ENCODE measurements around the gene IGSF9B. TPM values are rescaled to one million over a fixed set of nuclear protein-coding genes. Genes with fewer than 3 reads are reported as not detected.
A peak's percentile ranks its signal among the peaks of the same experiment; 100 is the strongest.

IGSF9B gene
- polyA plus RNA-seq, 1 donor (not counting 4 experiments of a cell fraction or from before 2014, with no cell fraction given) = 0.66 TPM

GRCh38 chr11:133967599-133968238, 11.0 kb upstream of the IGSF9B start:
- Histone ChIP-seq H3K9ac (ENCODE audit: control insufficient read depth, extremely low read depth, insufficient read depth, low read length) (no peak overlapping the region), H3K4me3 (ENCODE audit: control insufficient read depth in 2 of 3, extremely low read depth in 1 of 3, insufficient read depth in 2 of 3, low read depth in 1 of 3, low read length in 3 of 3) (peak overlapping the region in 1 of 3 experiments; percentile 7), H3K9me1 (ENCODE audit: control insufficient read depth, extremely low read depth, insufficient read depth, low read length) (no peaks in the 10 kb centered on the region), H3K36me3 (ENCODE audit: control insufficient read depth in 2 of 2, extremely low read depth in 1 of 2, insufficient read depth in 2 of 2, low read length in 2 of 2) (no peaks in the 10 kb centered on the region), H4K20me1 (ENCODE audit: control insufficient read depth, extremely low read depth, insufficient read depth, low read length) (no peaks in the 10 kb centered on the region), H3K9me3 (ENCODE audit: control insufficient read depth, low read depth, low read length) (no peaks in the 10 kb centered on the region), H3K27me3 (ENCODE audit: control insufficient read depth, extremely low read depth, insufficient read depth, low read length) (peaks cover 9% of the 10 kb centered on the region), H3K4me1 (ENCODE audit: control insufficient read depth, extremely low read depth, insufficient read depth, low read length) (peaks cover 7% of the 10 kb centered on the region), H2AFZ (ENCODE audit: control insufficient read depth, low read length) (no peak overlapping the region), H3K27ac (ENCODE audit: control insufficient read depth, insufficient read depth, low read length) (no peak overlapping the region), H3K4me2 (ENCODE audit: control insufficient read depth, extremely low read depth, insufficient read depth, low read depth, low read length) (no peak overlapping the region), H3K79me2 (ENCODE audit: control insufficient read depth, insufficient read depth, low read length) (no peaks in the 10 kb centered on the region)
- FAIRE-seq (no peak), DNase-seq (ENCODE audit: low read depth, low spot score) (no peak)
- TF ChIP-seq EZH2 (IDR thresholded peaks at IDR 0.05; ENCODE audit: low read length) = no peak
- no peak for TF ChIP-seq CTCF (optimal IDR thresholded peaks at IDR 0.05 in 1 of 3, IDR thresholded peaks at IDR 0.05 in 1 of 3, conservative IDR thresholded peaks at IDR 0.05 in 1 of 3; ENCODE audit: extremely low read depth in 1 of 3, insufficient read depth in 2 of 3, low read length in 3 of 3)
- dilution Hi-C loops (cut with MboI; ENCODE audit: extremely low pct_ligation_motif_present, low sequenced_read_pairs) = no loop called here

- FAIRE-seq (no peak), DNase-seq (ENCODE audit: low read depth, low spot score) (no peak)
- peak overlapping the region in 1 of 3 experiments; percentile 7 for H3K4me3 ChIP-seq (ENCODE audit: control insufficient read depth in 2 of 3, extremely low read depth in 1 of 3, insufficient read depth in 2 of 3, low read depth in 1 of 3, low read length in 3 of 3)
- dilution Hi-C loops (cut with MboI; ENCODE audit: extremely low pct_ligation_motif_present, low sequenced_read_pairs) = no loop called here
- H3K27me3 ChIP-seq (ENCODE audit: control insufficient read depth, extremely low read depth, insufficient read depth, low read length) = peaks cover 9% of the 10 kb centered on the region
- no peaks in the 10 kb centered on the region for H3K9me1 ChIP-seq (ENCODE audit: control insufficient read depth, extremely low read depth, insufficient read depth, low read length)
- H3K79me2 ChIP-seq (ENCODE audit: control insufficient read depth, insufficient read depth, low read length) = no peaks in the 10 kb centered on the region
- peaks cover 7% of the 10 kb centered on the region for H3K4me1 ChIP-seq (ENCODE audit: control insufficient read depth, extremely low read depth, insufficient read depth, low read length)
- H3K36me3 ChIP-seq (ENCODE audit: control insufficient read depth in 2 of 2, extremely low read depth in 1 of 2, insufficient read depth in 2 of 2, low read length in 2 of 2) = no peaks in the 10 kb centered on the region
- no peak overlapping the region for H3K9ac ChIP-seq (ENCODE audit: control insufficient read depth, extremely low read depth, insufficient read depth, low read length)
- H3K27ac ChIP-seq (ENCODE audit: control insufficient read depth, insufficient read depth, low read length) = no peak overlapping the region
- TF ChIP-seq CTCF (optimal IDR thresholded peaks at IDR 0.05 in 1 of 3, IDR thresholded peaks at IDR 0.05 in 1 of 3, conservative IDR thresholded peaks at IDR 0.05 in 1 of 3; ENCODE audit: extremely low read depth in 1 of 3, insufficient read depth in 2 of 3, low read length in 3 of 3) = peak in 2 of 3 experiments; percentile 62 to 66
- no peak for TF ChIP-seq EZH2 (IDR thresholded peaks at IDR 0.05; ENCODE audit: low read length)
- no peak overlapping the region for H3K4me2 ChIP-seq (ENCODE audit: control insufficient read depth, extremely low read depth, insufficient read depth, low read depth, low read length)
- no peaks in the 10 kb centered on the region for H4K20me1 ChIP-seq (ENCODE audit: control insufficient read depth, extremely low read depth, insufficient read depth, low read length)
- no peak overlapping the region for H2AFZ ChIP-seq (ENCODE audit: control insufficient read depth, low read length)
- H3K9me3 ChIP-seq (ENCODE audit: control insufficient read depth, low read depth, low read length) = no peaks in the 10 kb centered on the region
Observed at GRCh38 chr11:133966921-133967598, 10.3 kb upstream of the IGSF9B start.

Measured in keratinocyte (primary cell).